H1 (cell line): ENCODE data around the gene BAK1.

Source experiments
- ATF3 ChIP-seq: IDR thresholded peaks from 2 replicates; pipeline ENCODE4 v1.6.1; 2011; ENCODE audit warnings: low read depth, mild to moderate bottlenecking, low read length; ENCODE audit not compliant: insufficient read depth
- CEBPB ChIP-seq: IDR thresholded peaks from 2 replicates; pipeline ENCODE4 v1.6.1; 2012; ENCODE audit warnings: low read depth, low read length
- CREB1 ChIP-seq: IDR thresholded peaks from 2 replicates; pipeline ENCODE4 v1.6.1; 2012; ENCODE audit warnings: inconsistent platforms
- EP300 ChIP-seq, 2 experiments: IDR thresholded peaks; 1 replicate in 1 of 2; 2 replicates in 1 of 2; pipeline ENCODE4 v1.6.1; 2011 to 2012; ENCODE audit warnings: low read depth in 2 of 2, low read length in 2 of 2, mild to moderate bottlenecking in 2 of 2, borderline replicate concordance in 1 of 2, inconsistent platforms in 1 of 2, moderate library complexity in 1 of 2
- FOSL1 ChIP-seq: IDR thresholded peaks from 2 replicates; pipeline ENCODE4 v1.6.1; 2011; ENCODE audit warnings: mild to moderate bottlenecking, low read depth, low read length, moderate library complexity; ENCODE audit not compliant: insufficient read depth
- HDAC2 ChIP-seq, 2 experiments: fragments of 300-600 bp in 1 of 2; sonication (generic) in 1 of 2; IDR thresholded peaks; 2 replicates each; pipeline ENCODE4 v1.6.1; 2011 to 2012; ENCODE audit warnings: low read depth in 2 of 2, low read length in 2 of 2, mild to moderate bottlenecking in 2 of 2, moderate library complexity in 2 of 2, borderline replicate concordance in 1 of 2, inconsistent platforms in 1 of 2
- HDAC6 ChIP-seq: IDR thresholded peaks from one replicate; pipeline ENCODE4 v1.7.1; 2012; ENCODE audit warnings: low read depth, mild to moderate bottlenecking, inconsistent platforms, low read length, moderate library complexity
- KDM1A ChIP-seq: fragments of 200-600, 300-600 bp; sonication (generic); IDR thresholded peaks from 2 replicates; pipeline ENCODE4 v1.7.1; 2016; ENCODE audit warnings: mild to moderate bottlenecking, low read length, borderline replicate concordance
- POLR2A ChIP-seq, 2 experiments: IDR thresholded peaks; 1 replicate in 1 of 2; 2 replicates in 1 of 2; pipeline ENCODE4 v1.6.1; 2011; ENCODE audit warnings: low read depth in 2 of 2, low read length in 2 of 2, mild to moderate bottlenecking in 2 of 2; ENCODE audit errors: control extremely low read depth in 1 of 2
- RFX5 ChIP-seq: IDR thresholded peaks from 2 replicates; pipeline ENCODE4 v1.6.1; 2011; ENCODE audit warnings: low read depth, low read length, improper control_type of control experiment, borderline replicate concordance
- SIN3A ChIP-seq, 2 experiments: IDR thresholded peaks in 1 of 2; conservative IDR thresholded peaks in 1 of 2; 2 replicates each; pipeline ENCODE4 v1.6.1; 2011 to 2012; ENCODE audit warnings: low read length in 2 of 2, improper control_type of control experiment in 1 of 2, low read depth in 1 of 2, mild to moderate bottlenecking in 1 of 2
- TAF1 ChIP-seq: IDR thresholded peaks from 2 replicates; pipeline ENCODE4 v1.6.1; 2011; ENCODE audit warnings: mild to moderate bottlenecking, low read depth, low read length
- TCF12 ChIP-seq: IDR thresholded peaks from 2 replicates; pipeline ENCODE4 v1.6.1; 2011; ENCODE audit warnings: low read depth, mild to moderate bottlenecking, low read length
- TF ChIP-seq, protein P1 (sequence below), 3 experiments: IDR thresholded peaks; 1 replicate in 2 of 3; 2 replicates in 1 of 3; pipeline versions ENCODE4 v1.5.1 to v1.6.1; 2011; ENCODE audit warnings: low read length in 3 of 3, mild to moderate bottlenecking in 3 of 3, inconsistent platforms in 2 of 3, low read depth in 1 of 3, moderate library complexity in 1 of 3; ENCODE audit not compliant: insufficient read depth in 1 of 3; ENCODE audit errors: control extremely low read depth in 1 of 3

GRCh38 chr6:33621711-33622388 lies 41.8 kb upstream of the BAK1 start:
- peak; percentile 29; the same call in 1 of the 2 replicates for TF ChIP-seq TAF1
- TF ChIP-seq, protein P1, sequence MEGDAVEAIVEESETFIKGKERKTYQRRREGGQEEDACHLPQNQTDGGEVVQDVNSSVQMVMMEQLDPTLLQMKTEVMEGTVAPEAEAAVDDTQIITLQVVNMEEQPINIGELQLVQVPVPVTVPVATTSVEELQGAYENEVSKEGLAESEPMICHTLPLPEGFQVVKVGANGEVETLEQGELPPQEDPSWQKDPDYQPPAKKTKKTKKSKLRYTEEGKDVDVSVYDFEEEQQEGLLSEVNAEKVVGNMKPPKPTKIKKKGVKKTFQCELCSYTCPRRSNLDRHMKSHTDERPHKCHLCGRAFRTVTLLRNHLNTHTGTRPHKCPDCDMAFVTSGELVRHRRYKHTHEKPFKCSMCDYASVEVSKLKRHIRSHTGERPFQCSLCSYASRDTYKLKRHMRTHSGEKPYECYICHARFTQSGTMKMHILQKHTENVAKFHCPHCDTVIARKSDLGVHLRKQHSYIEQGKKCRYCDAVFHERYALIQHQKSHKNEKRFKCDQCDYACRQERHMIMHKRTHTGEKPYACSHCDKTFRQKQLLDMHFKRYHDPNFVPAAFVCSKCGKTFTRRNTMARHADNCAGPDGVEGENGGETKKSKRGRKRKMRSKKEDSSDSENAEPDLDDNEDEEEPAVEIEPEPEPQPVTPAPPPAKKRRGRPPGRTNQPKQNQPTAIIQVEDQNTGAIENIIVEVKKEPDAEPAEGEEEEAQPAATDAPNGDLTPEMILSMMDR (IDR thresholded peaks at IDR 0.05; ENCODE audit: control extremely low read depth in 1 of 3, insufficient read depth in 1 of 3, low read depth in 1 of 3, low read length in 3 of 3): no peak
- TF ChIP-seq EP300 (IDR thresholded peaks at IDR 0.05; ENCODE audit: borderline replicate concordance in 1 of 2, low read depth in 2 of 2, low read length in 2 of 2): no peak
- TF ChIP-seq ATF3: no peak
- no peak for TF ChIP-seq KDM1A
- no peak for TF ChIP-seq POLR2A (IDR thresholded peaks at IDR 0.05; ENCODE audit: control extremely low read depth in 1 of 2, low read depth in 2 of 2, low read length in 2 of 2)
- no peak for TF ChIP-seq HDAC6
- TF ChIP-seq SIN3A (conservative IDR thresholded peaks at IDR 0.05 in 1 of 2, IDR thresholded peaks at IDR 0.05 in 1 of 2; ENCODE audit: low read depth in 1 of 2, low read length in 2 of 2): no peak
- no peak for TF ChIP-seq FOSL1
- no peak for TF ChIP-seq CREB1
- TF ChIP-seq CEBPB: no peak
- no peak for TF ChIP-seq TCF12
- no peak for TF ChIP-seq RFX5
- no peak for TF ChIP-seq HDAC2 (IDR thresholded peaks at IDR 0.05; ENCODE audit: borderline replicate concordance in 1 of 2, low read depth in 2 of 2, low read length in 2 of 2)
